Liver (tissue), 9 donors: ENCODE data around the gene CORO7. TPM values are rescaled to one million over a fixed set of nuclear protein-coding genes. Genes with fewer than 3 reads are reported as not detected.

ENCODE experiments used
- DNase-seq: peaks from one replicate; pipeline ENCODE4 v3.0.0-alpha.2; 2017; ENCODE audit warnings: low spot score
- H3K27ac ChIP-seq, 2 donors: one replicate each; pipeline ENCODE4 v1.7.0; 2013; ENCODE audit warnings: inconsistent platforms in 2 of 2, low read length in 2 of 2, control low read depth in 1 of 2, low read depth in 1 of 2, mild to moderate bottlenecking in 1 of 2
- H3K27me3 ChIP-seq, 4 donors: one replicate each; pipeline versions ENCODE4 v1.6.1 to v1.7.0; 2013; ENCODE audit warnings: low read length in 3 of 4, inconsistent platforms in 1 of 4, mild to moderate bottlenecking in 1 of 4, moderate library complexity in 1 of 4; ENCODE audit not compliant: control insufficient read depth in 4 of 4, insufficient read depth in 4 of 4
- H3K36me3 ChIP-seq, 4 donors: one replicate each; pipeline versions ENCODE4 v1.6.1 to v1.7.0; 2013; ENCODE audit warnings: low read length in 3 of 4, mild to moderate bottlenecking in 3 of 4, low read depth in 1 of 4, moderate library complexity in 1 of 4; ENCODE audit not compliant: control insufficient read depth in 4 of 4, insufficient read depth in 3 of 4
- H3K4me1 ChIP-seq, 4 donors: one replicate each; pipeline versions ENCODE4 v1.6.1 to v1.7.0; 2013; ENCODE audit warnings: low read length in 3 of 4, mild to moderate bottlenecking in 3 of 4, moderate library complexity in 1 of 4; ENCODE audit not compliant: control insufficient read depth in 4 of 4, insufficient read depth in 4 of 4
- H3K4me3 ChIP-seq, 3 donors: one replicate each; pipeline versions ENCODE4 v1.6.1 to v1.7.0; 2013; ENCODE audit warnings: low read length in 3 of 3, control low read depth in 1 of 3, low read depth in 1 of 3, mild to moderate bottlenecking in 1 of 3
- H3K9ac ChIP-seq, 2 donors: one replicate each; pipeline ENCODE4 v1.7.0; 2013; ENCODE audit warnings: low read length in 2 of 2, mild to moderate bottlenecking in 2 of 2, moderate library complexity in 2 of 2, control low read depth in 1 of 2, low read depth in 1 of 2
- H3K9me3 ChIP-seq, 4 donors: one replicate each; pipeline versions ENCODE4 v1.6.1 to v1.7.0; 2013; ENCODE audit warnings: low read length in 3 of 4; ENCODE audit not compliant: control insufficient read depth in 4 of 4
- ATF3 ChIP-seq: IDR thresholded peaks from 2 replicates; pipeline ENCODE4 v1.6.1; 2016; ENCODE audit warnings: antibody characterized with exemption
- CTCF ChIP-seq: fragments of 150-350 bp; IDR thresholded peaks from 2 replicates; pipeline ENCODE4 v1.5.1; 2017; ENCODE audit warnings: improper control_type of control experiment, low read depth, low read length; ENCODE audit not compliant: missing input control
- GABPA ChIP-seq, 2 donors: IDR thresholded peaks in 1 of 2; conservative IDR thresholded peaks in 1 of 2; 2 replicates each; pipeline ENCODE4 v1.6.1; 2016; ENCODE audit warnings: antibody characterized with exemption in 2 of 2, mild to moderate bottlenecking in 1 of 2, moderate library complexity in 1 of 2
- MAX ChIP-seq: IDR thresholded peaks from 2 replicates; pipeline ENCODE4 v1.6.1; 2016; ENCODE audit warnings: antibody characterized with exemption
- NR2F2 ChIP-seq: IDR thresholded peaks from 2 replicates; pipeline ENCODE4 v1.6.1; 2016; ENCODE audit warnings: antibody characterized with exemption
- RAD21 ChIP-seq, 2 donors: IDR thresholded peaks; 2 replicates each; pipeline ENCODE4 v1.6.1; 2016; ENCODE audit warnings: antibody characterized with exemption in 2 of 2, mild to moderate bottlenecking in 2 of 2
- REST ChIP-seq: IDR thresholded peaks from 2 replicates; pipeline ENCODE4 v1.6.1; 2016; ENCODE audit warnings: antibody characterized with exemption, mild to moderate bottlenecking
- RXRA ChIP-seq, 2 donors: IDR thresholded peaks; 2 replicates each; pipeline ENCODE4 v1.6.1; 2017 to 2018; ENCODE audit warnings: antibody characterized with exemption in 2 of 2, mild to moderate bottlenecking in 1 of 2
- SP1 ChIP-seq: IDR thresholded peaks from 2 replicates; pipeline ENCODE4 v1.6.1; 2018; ENCODE audit warnings: antibody characterized with exemption, mild to moderate bottlenecking
- ZBTB33 ChIP-seq: IDR thresholded peaks from 2 replicates; pipeline ENCODE4 v1.6.1; 2016; ENCODE audit warnings: antibody characterized with exemption
- WGBS: extraction: QIAGEN DNeasy Blood & Tissue Kit; methylation state at CpG from one replicate; pipeline ENCODE4 v1.1.7; 2013; 5-methylcytosine and 5-hydroxymethylcytosine counted together
- polyA plus RNA-seq, 2 donors: library from polyadenylated mRNA; stranded (reverse) in 1 of 2; unstranded in 1 of 2; fragments of 200-250 nt in 1 of 2; fragments of >200 nt in 1 of 2; fragmentation: Nextera tagmentation in 1 of 2; extraction: Ambion mirVana in 1 of 2; gene quantifications; one replicate each; pipeline versions ENCODE4 v1.2.1 to v1.2.3, GENCODE V29; 2013 to 2015
- total RNA-seq, 2 donors: library from RNA; depleted of rRNA; stranded (reverse); fragments of >200 nt; gene quantifications; one replicate each; pipeline ENCODE4 v1.2.3, GENCODE V29; 2014
- donor health status: healthy.
- donor health status: healthy.
- donor health status: healthy.
- donor health status: healthy.
- donor health status: healthy.

CORO7 gene
- total and polyA plus RNA-seq, 4 donors, result 7.3 to 21.5 (median 13.0) TPM

GRCh38 chr16:4411684-4412083, 4.7 kb downstream of the CORO7 start:
- Histone ChIP-seq H3K9ac (no peak overlapping the region), H3K4me1 (peaks cover under 1 to 23% (median 9%) of the 10 kb centered on the region in 4 donors), H3K4me3 (no peak overlapping the region), H3K27ac (no peak overlapping the region), H3K27me3 (no peaks in the 10 kb centered on the region), H3K36me3 (peaks cover 0 to 6% (median 4%) of the 10 kb centered on the region in 4 donors), H3K9me3 (no peaks in the 10 kb centered on the region)
- TF ChIP-seq NR2F2 (no peak), SP1 (no peak), REST (no peak), RXRA (IDR thresholded peaks at IDR 0.05) (no peak), RAD21 (IDR thresholded peaks at IDR 0.05) (no peak), MAX (no peak), CTCF (no peak), ZBTB33 (no peak)
- no peak for DNase-seq
- 85% methylated on average over 16 of the region's 16 CpGs for WGBS

- Histone ChIP-seq H3K27ac (no peak overlapping the region), H3K4me3 (no peak overlapping the region), H3K36me3 (peaks cover 4 to 7% (median 6%) of the 10 kb centered on the region in 4 donors), H3K4me1 (peaks cover 0 to 19% (median 6%) of the 10 kb centered on the region in 4 donors), H3K9me3 (no peaks in the 10 kb centered on the region), H3K27me3 (no peaks in the 10 kb centered on the region), H3K9ac (no peak overlapping the region)
- no peak for DNase-seq
- no peak for TF ChIP-seq ATF3
- no peak for TF ChIP-seq GABPA (IDR thresholded peaks at IDR 0.05 in 1 of 2, conservative IDR thresholded peaks at IDR 0.05 in 1 of 2)
- TF ChIP-seq SP1, result no peak
- TF ChIP-seq RAD21 (IDR thresholded peaks at IDR 0.05), result no peak
- TF ChIP-seq REST, result no peak
- no peak for TF ChIP-seq NR2F2
- 68% methylated on average over 15 of the region's 15 CpGs for WGBS
Measured at GRCh38 chr16:4410335-4411075, 5.9 kb downstream of the CORO7 start.
